IPS DF 6.9 (cell line): ENCODE data around the gene ALX4.

Experiments
- DNase-seq: peaks from one replicate; pipeline ENCODE4 v3.0.0-alpha.2; 2013; ENCODE audit warnings: low read depth, low spot score
- H3K27ac ChIP-seq: one replicate; pipeline ENCODE4 v1.5.1; 2013; ENCODE audit warnings: low read length, control low read depth
- H3K27me3 ChIP-seq: 2 replicates; pipeline ENCODE4 v1.6.1; 2013; ENCODE audit warnings: mild to moderate bottlenecking, low read length; ENCODE audit not compliant: control insufficient read depth, insufficient read depth
- H3K36me3 ChIP-seq: 2 replicates; pipeline ENCODE4 v1.6.1; 2013; ENCODE audit warnings: low read length; ENCODE audit not compliant: control insufficient read depth, insufficient read depth
- H3K4me1 ChIP-seq: 2 replicates; pipeline ENCODE4 v1.6.1; 2013; ENCODE audit warnings: low read length; ENCODE audit not compliant: control insufficient read depth, insufficient read depth
- H3K4me3 ChIP-seq: 2 replicates; pipeline ENCODE4 v1.5.1; 2013; ENCODE audit warnings: mild to moderate bottlenecking, low read length
- H3K9me3 ChIP-seq: 2 replicates; pipeline ENCODE4 v1.6.1; 2013; ENCODE audit warnings: low read length, inconsistent platforms; ENCODE audit not compliant: control insufficient read depth, insufficient read depth
- WGBS: extraction: QIAGEN DNeasy Blood & Tissue Kit; methylation state at CpG from one replicate; pipeline ENCODE4 v1.1.7; 2013; ENCODE audit warnings: mixed read lengths, missing lambda C conversion rate; ENCODE audit not compliant: insufficient read length, insufficient coverage; 5-methylcytosine and 5-hydroxymethylcytosine counted together

ALX4 gene

GRCh38 chr11:44347538-44347937 lies 37.6 kb upstream of the ALX4 start:
- Histone ChIP-seq H3K27ac (no peak overlapping the region), H3K4me1 (no peaks in the 10 kb centered on the region; the same call in 1 of the 2 replicates), H3K9me3 (no peaks in the 10 kb centered on the region), H3K36me3 (no peaks in the 10 kb centered on the region), H3K27me3 (no peaks in the 10 kb centered on the region), H3K4me3 (no peak overlapping the region)
- WGBS: no CpG with 5 or more reads among the region's 5 CpGs
- no peak for DNase-seq

- no peaks in the 10 kb centered on the region for H3K27me3 ChIP-seq
- H3K9me3 ChIP-seq: no peaks in the 10 kb centered on the region
- H3K27ac ChIP-seq: no peak overlapping the region
- no peak for DNase-seq
- no peaks in the 10 kb centered on the region; the same call in 1 of the 2 replicates for H3K4me1 ChIP-seq
- H3K36me3 ChIP-seq: no peaks in the 10 kb centered on the region
- no peak overlapping the region for H3K4me3 ChIP-seq
- no CpG with 5 or more reads among the region's 6 CpGs for whole genome bisulfite sequencing
Observed at GRCh38 chr11:44346983-44347382, 37.0 kb upstream of the ALX4 start.

DNA sequence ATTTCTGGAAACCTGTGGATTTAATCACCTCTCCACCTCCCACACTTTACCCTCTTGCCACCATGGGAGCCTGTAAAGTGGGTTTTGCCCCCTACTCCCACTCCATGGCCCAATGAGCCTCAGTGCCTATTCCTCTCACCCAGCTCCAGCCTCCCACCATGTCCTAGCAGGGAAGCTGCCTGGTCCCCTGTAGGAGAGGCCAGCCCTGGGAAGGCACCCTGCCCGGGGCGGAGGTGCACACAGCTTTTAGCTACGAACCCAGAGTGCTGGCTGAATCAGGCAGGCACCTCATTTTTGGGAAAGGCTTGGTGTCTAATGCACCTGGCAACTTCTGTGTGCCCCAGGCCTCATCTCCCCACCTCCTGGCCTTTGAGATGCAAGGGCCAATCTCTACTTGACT lies 35.8 kb upstream of the ALX4 start:
- no peak for DNase-seq
- Histone ChIP-seq H3K4me1 (no peaks in the 10 kb centered on the region; the same call in 1 of the 2 replicates), H3K27me3 (no peaks in the 10 kb centered on the region), H3K36me3 (no peaks in the 10 kb centered on the region), H3K4me3 (no peak overlapping the region), H3K27ac (no peak overlapping the region), H3K9me3 (no peaks in the 10 kb centered on the region)
- whole genome bisulfite sequencing: no CpG with 5 or more reads among the region's 3 CpGs

GRCh38 chr11:44344921-44345320 lies 35.0 kb upstream of the ALX4 start:
- Histone ChIP-seq H3K36me3 (no peaks in the 10 kb centered on the region), H3K27me3 (no peaks in the 10 kb centered on the region), H3K9me3 (no peaks in the 10 kb centered on the region), H3K4me3 (no peak overlapping the region), H3K4me1 (no peaks in the 10 kb centered on the region; the same call in 1 of the 2 replicates), H3K27ac (no peak overlapping the region)
- WGBS: no CpG with 5 or more reads among the region's 5 CpGs
- no peak for DNase-seq

DNA sequence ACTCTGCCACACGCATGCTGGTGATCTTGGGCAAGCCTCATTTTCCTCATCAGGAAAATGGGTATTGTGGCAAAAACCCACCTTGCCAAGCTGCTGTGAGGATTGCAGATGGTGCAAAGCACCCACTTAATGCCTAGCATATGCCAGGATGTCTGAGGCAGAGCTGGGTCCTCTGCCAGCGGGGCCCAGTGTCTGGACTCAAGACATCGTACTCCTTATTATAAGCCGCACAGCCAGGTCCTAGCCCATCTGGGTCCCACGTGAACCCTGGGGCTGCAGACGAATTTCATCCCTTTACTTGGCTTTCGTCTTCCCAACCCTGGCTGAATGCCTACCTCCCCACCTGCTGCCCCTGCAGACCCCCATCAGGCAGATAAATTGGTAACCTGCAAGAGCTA lies 34.5 kb upstream of the ALX4 start:
- DNase-seq: no peak
- no peaks in the 10 kb centered on the region for H3K9me3 ChIP-seq
- WGBS: no CpG with 5 or more reads among the region's 7 CpGs

GRCh38 chr11:44343778-44344422 lies 34.0 kb upstream of the ALX4 start:
- Histone ChIP-seq H3K4me3 (no peak overlapping the region), H3K27ac (no peak overlapping the region), H3K36me3 (no peaks in the 10 kb centered on the region), H3K27me3 (peaks cover 1% of the 10 kb centered on the region; the same call in 1 of the 2 replicates), H3K4me1 (peaks cover 2% of the 10 kb centered on the region; the same call in 1 of the 2 replicates), H3K9me3 (no peaks in the 10 kb centered on the region)
- no peak for DNase-seq
- WGBS: no CpG with 5 or more reads among the region's 5 CpGs

More for the DNA sequence above, 34.5 kb upstream of the ALX4 start:
- Histone ChIP-seq H3K4me1 (no peaks in the 10 kb centered on the region; the same call in 1 of the 2 replicates), H3K36me3 (no peaks in the 10 kb centered on the region), H3K4me3 (no peak overlapping the region), H3K27me3 (no peaks in the 10 kb centered on the region), H3K27ac (no peak overlapping the region)

DNA sequence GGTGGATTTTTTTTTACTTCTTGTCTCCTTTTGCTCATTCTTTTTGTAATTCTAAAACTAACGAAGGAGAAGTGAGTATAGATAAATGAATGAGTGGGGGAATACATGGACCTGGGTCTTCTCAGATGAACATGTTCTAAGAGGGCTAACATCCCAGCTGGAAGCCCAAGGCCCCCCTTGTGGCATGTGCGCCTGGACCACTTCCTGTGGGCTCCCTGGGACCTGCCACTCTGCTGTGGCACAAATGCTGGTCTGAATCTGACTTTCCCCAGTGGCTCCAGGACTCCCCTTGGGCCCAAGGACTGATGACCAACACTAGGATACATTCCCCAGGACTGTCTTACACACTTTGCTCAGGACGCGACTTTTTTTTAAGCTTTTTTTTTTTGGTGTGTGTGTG lies 32.7 kb upstream of the ALX4 start:
- Histone ChIP-seq H3K4me1 (peaks cover 2% of the 10 kb centered on the region; the same call in 1 of the 2 replicates), H3K9me3 (no peaks in the 10 kb centered on the region), H3K27me3 (peaks cover 11% of the 10 kb centered on the region), H3K27ac (no peak overlapping the region), H3K36me3 (no peaks in the 10 kb centered on the region), H3K4me3 (no peak overlapping the region)
- WGBS: no CpG with 5 or more reads among the region's 4 CpGs
- no peak for DNase-seq

GRCh38 chr11:44340656-44341055 lies 30.7 kb upstream of the ALX4 start:
- H3K4me3 ChIP-seq: no peak overlapping the region
- H3K36me3 ChIP-seq: no peaks in the 10 kb centered on the region
- no peak for DNase-seq
- H3K4me1 ChIP-seq: peaks cover 2% of the 10 kb centered on the region; the same call in 1 of the 2 replicates
- H3K27ac ChIP-seq: no peak overlapping the region
- no CpG with 5 or more reads among the region's 5 CpGs for WGBS
- H3K27me3 ChIP-seq: peaks cover 21% of the 10 kb centered on the region
- H3K9me3 ChIP-seq: no peaks in the 10 kb centered on the region

GRCh38 chr11:44339530-44339883 lies 29.6 kb upstream of the ALX4 start:
- H3K36me3 ChIP-seq: no peaks in the 10 kb centered on the region
- no CpG with 5 or more reads among the region's 4 CpGs for WGBS
- H3K27ac ChIP-seq: no peak overlapping the region
- H3K27me3 ChIP-seq: peaks cover 23% of the 10 kb centered on the region
- no peaks in the 10 kb centered on the region for H3K9me3 ChIP-seq
- H3K4me1 ChIP-seq: peaks cover 3% of the 10 kb centered on the region
- DNase-seq: no peak
- H3K4me3 ChIP-seq: no peak overlapping the region

DNA sequence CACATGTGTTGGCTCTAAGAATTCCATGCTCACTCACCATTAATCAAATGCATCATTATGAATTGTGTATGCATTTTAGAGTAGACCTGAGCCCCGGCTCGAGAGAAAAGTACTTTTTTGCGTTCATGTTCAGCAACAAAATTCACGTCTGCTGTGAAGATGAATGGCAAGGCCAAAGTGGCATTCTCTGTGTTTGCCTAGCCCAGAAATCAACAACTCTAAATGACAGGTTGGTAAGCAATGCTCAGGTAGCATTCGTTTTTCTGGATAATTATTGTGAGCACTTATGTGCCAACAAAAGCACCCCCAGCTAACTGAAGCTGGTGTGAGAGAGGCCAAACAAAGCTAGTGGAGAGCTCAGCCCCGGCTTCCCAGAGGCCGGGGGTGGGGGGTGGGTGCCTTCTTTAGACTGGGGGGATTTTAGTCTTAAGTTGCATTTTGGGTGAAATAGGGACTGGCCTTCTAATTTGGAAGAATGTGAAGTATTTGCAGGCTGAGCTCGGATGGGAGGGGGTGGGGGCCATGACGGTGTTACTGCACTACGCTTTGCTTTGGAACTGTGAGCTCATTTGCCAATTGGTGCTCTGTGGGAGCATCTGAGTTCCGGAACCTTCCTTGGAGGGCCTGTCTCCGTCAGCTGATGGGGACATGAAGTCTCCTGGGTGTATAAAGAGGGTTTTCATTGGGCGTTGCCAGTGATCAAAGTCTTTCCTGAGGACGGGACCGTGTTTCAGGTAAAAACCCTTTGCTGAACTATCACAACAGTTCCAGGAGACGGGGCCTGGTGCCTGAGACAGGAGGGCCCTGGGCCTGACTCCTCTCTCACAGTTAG lies 29.0 kb upstream of the ALX4 start:
- H3K4me3 ChIP-seq: no peak overlapping the region
- peaks cover 6% of the 10 kb centered on the region for H3K4me1 ChIP-seq
- no peak overlapping the region for H3K27ac ChIP-seq
- H3K9me3 ChIP-seq: no peaks in the 10 kb centered on the region
- no peaks in the 10 kb centered on the region for H3K36me3 ChIP-seq
- WGBS: no CpG with 5 or more reads among the region's 16 CpGs
- DNase-seq: no peak
- H3K27me3 ChIP-seq: peaks cover 24% of the 10 kb centered on the region
